Measurements from ENCODE around the gene EFL1.

The EFL1 gene

DNA sequence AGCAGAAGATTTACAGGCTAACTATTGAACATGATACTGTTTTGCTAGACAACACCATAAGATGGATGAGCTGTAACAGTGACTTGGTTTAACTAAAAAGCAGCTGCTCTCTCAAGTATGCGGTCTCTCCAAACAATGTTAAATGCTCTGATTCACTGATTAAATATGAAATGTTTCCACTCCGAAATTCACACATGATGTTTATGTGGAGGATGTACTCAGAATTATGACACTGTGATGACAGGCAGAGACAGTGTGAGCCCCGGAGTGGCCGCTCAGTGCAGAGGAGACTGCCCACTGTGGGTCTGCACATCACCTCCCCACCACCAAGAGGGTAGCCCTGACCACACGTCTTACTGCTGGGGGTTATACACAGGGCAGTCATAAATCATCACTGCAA lies 132.8 kb downstream of the EFL1 start:
- DNase-seq (ENCODE audit: extremely low read depth, low read depth): peak; percentile 48
- no peak overlapping the region for H3K4me3 ChIP-seq (replicated peaks; ENCODE audit: low read depth, low read length)
- TF ChIP-seq, protein P1, sequence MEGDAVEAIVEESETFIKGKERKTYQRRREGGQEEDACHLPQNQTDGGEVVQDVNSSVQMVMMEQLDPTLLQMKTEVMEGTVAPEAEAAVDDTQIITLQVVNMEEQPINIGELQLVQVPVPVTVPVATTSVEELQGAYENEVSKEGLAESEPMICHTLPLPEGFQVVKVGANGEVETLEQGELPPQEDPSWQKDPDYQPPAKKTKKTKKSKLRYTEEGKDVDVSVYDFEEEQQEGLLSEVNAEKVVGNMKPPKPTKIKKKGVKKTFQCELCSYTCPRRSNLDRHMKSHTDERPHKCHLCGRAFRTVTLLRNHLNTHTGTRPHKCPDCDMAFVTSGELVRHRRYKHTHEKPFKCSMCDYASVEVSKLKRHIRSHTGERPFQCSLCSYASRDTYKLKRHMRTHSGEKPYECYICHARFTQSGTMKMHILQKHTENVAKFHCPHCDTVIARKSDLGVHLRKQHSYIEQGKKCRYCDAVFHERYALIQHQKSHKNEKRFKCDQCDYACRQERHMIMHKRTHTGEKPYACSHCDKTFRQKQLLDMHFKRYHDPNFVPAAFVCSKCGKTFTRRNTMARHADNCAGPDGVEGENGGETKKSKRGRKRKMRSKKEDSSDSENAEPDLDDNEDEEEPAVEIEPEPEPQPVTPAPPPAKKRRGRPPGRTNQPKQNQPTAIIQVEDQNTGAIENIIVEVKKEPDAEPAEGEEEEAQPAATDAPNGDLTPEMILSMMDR (IDR thresholded peaks at IDR 0.05; ENCODE audit: low read depth, low read length, missing control alignments): no peak

DNA sequence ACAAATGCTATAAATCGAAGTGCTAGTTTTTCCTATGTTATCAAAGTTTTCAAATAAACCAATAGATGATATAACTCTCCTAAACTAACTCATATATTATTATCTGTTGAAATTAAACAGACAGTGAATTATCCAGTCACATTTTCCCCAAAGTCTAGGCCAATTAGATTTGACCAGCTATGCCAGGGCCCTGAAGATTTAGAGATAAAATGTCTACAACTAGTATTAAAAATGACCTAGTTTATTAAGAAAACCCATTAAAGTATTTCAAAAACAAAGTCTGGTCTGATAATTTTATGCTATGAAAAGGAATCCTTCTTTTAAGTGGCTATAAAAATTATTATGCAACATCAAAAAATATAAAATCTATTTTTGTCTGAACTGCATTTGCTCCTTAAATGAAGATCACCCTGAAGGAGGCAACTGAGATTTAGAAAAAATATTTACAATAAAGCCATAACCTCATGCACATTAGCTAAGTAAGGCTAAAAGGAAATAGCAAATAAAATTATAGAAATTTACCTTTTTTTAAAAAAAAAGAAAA lies 133.3 kb downstream of the EFL1 start:
- TF ChIP-seq, protein P1 (IDR thresholded peaks at IDR 0.05; ENCODE audit: low read depth, low read length, missing control alignments): no peak
- DNase-seq (ENCODE audit: extremely low read depth, low read depth): no peak
- H3K4me3 ChIP-seq (replicated peaks; ENCODE audit: low read depth, low read length): no peak overlapping the region

DNA sequence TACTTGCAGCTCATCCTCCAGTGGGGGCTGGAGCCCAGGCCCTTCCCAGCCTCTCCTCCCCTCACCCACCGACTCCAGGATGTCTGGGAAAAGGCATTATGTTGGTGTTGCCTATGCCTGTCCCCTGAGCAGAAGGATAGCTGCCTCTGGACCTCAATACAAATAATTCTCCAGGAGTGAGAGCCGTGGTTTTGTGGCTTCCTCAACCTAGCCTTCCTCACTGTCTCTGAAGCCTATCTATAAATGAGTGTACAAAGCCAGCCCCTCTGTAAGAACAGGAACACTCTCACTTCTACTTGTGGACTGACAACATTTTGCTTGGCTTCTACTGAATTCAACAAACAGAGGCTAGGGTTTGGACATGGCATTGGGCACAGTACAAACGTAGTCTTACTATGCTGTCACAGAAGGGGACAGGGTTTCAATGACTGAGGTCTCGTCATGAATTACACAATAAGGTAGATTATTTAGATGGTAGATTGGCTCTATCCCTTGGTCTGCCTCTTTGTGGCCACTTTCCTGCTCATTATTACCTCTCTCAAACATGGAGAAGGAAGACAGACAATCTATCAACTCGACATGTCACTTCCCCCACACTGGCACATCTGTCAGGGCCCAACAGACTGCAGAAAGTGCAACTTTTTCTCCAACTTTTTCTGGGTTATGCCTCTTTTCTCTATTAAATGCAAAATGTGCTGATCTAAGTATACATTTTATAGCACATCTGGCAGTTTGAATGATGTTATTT lies 134.0 kb downstream of the EFL1 start:
- H3K4me3 ChIP-seq (replicated peaks; ENCODE audit: low read depth, low read length): no peak overlapping the region
- TF ChIP-seq, protein P1 (IDR thresholded peaks at IDR 0.05; ENCODE audit: low read depth, low read length, missing control alignments): no peak
- no peak for DNase-seq (ENCODE audit: extremely low read depth, low read depth)

DNA sequence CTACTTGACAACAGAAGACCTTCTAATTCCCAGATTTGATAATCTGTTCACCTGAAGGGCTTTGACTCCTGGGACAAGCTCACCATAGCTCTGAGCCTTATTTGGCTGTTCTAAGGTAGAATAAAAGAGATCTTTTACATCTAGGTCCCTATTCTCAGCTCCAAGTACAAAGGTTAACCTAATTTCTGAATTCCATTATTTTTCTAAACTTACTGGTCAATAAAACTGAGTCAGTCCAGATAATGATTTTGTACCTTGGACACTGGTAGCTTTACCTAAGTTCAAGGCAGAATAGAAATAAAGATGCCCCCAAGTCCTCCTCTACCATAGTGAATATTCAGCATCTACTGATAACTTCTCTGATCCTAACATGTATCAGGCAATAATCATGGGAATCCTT lies 135.0 kb downstream of the EFL1 start:
- H3K4me3 ChIP-seq (replicated peaks; ENCODE audit: low read depth, low read length): no peak overlapping the region
- TF ChIP-seq, protein P1 (IDR thresholded peaks at IDR 0.05; ENCODE audit: low read depth, low read length, missing control alignments): no peak
- DNase-seq (ENCODE audit: extremely low read depth, low read depth): no peak

DNA sequence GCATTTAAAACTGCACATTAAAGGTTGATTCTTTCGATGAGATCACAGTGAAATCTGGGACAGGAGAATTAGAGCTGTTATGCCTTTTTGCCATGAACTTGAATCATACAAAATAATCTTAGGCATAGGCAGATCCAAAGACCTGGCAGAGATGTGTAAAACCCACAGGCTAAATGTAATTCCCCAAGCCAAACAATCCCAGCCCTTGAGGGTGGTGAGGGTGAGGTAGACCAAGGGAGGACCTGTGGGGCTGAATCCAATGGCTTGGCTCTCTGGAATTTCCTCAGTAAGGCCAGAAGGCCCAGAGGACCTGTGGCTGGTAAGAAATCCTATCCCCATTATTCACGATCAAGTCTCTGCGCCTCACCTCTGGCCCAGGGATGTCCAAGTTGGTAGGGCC lies 136.2 kb downstream of the EFL1 start:
- TF ChIP-seq, protein P1 (IDR thresholded peaks at IDR 0.05; ENCODE audit: low read depth, low read length, missing control alignments): no peak
- DNase-seq (ENCODE audit: extremely low read depth, low read depth): no peak
- no peak overlapping the region for H3K4me3 ChIP-seq (replicated peaks; ENCODE audit: low read depth, low read length)

DNA sequence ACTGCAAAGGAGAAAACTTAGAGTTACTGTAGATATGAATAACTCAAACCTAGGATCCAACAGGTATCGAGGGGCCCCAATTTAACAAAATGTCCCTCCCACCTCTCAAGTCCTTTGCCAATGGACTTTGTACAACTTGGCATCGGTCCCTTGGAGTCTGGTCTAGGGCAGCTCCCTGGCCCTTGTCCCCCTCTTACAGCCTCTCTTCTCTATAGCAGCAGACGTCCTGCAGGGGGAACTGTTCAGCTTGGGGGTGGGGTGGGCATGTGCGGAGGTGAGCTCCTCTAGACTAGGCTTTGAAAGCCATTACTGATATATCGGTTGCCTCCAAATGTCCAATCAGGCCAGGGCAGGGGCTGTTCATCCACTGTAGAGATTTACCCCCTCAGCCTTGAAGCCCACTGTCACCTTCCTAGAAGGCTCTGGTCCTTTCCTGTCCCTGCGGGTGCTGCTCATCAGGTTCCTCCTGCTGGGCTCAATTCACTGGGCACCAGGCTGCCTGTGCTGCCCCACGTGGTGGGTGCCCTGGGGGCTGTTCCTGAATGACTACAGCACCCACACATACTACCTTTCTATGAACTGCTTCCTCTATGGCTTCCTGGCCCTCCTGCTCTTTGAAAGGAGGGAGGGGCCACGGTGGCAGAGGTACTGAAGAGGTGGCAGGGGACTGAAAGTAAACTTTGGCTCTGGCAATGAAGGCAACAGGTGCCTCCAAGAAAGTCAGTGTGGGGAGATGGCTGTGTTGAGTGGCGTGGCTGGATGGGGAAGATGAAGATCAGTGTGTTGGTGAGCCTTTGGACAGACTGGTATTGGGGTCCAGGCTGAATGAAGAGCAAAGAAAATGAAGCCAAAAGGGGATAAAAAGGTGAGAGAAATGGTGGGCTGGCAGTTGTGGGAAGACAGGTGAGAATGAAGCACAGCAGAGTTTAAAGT lies 137.9 kb downstream of the EFL1 start:
- no peak for DNase-seq (ENCODE audit: extremely low read depth, low read depth)
- TF ChIP-seq, protein P1 (IDR thresholded peaks at IDR 0.05; ENCODE audit: low read depth, low read length, missing control alignments): no peak

More for the DNA sequence above, 137.9 kb downstream of the EFL1 start:
- H3K4me3 ChIP-seq (replicated peaks; ENCODE audit: low read depth, low read length): no peak overlapping the region
